NCI-H2196 (cell line): ENCODE results near the gene OCIAD1.
"Not testable (repeated sequence)": the region's sequence is repeated elsewhere in the genome, so short reads cannot be mapped to it uniquely, and the experiment has no call there.

Experiments
- DNase-seq: peaks from one replicate; lab custom pipeline; 2025; ENCODE audit not compliant: unreplicated experiment; lab: John Stamatoyannopoulos, UW

Gene OCIAD1

DNA sequence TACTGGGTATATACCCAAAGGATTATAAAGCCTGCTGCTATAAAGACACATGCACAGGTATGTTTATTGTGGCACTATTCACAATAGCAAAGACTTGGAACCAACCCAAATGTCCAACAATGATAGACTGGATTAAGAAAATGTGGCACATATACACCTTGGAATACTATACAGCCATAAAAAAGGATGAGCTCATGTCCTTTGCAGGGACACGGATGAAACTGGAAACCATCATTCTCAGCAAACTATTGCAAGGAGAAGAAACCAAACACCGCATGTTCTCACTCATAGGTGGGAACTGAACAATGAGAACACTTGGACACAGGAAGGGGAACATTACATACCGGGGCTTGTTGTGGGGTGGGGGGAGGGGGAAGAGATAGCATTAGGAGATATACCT is 58.9 kb downstream of the OCIAD1 start:
- not testable (repeated sequence) for DNase-seq

GRCh38 chr4:48891028-48891619 is 60.2 kb downstream of the OCIAD1 start:
- DNase-seq = no peak

DNA sequence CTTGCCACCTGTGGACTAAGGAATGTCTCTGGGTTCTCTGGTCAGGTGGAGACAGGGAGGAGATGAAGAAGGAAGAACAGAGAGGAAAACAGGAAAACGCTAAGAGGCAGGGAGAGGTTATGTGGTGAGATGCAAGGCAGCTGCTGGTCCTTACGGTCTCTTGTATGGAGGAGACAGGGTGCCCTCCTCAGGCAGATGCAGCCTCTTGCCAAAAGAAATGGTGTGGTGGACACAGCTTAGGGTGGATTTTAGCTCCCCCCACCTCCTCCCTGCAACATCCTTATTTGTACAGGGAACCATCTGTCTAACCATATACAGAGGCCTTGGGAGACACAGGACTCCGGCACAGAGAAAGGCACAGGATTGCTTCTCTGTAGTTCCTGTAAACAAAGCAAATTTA is 66.0 kb downstream of the OCIAD1 start:
- DNase-seq = no peak

DNA sequence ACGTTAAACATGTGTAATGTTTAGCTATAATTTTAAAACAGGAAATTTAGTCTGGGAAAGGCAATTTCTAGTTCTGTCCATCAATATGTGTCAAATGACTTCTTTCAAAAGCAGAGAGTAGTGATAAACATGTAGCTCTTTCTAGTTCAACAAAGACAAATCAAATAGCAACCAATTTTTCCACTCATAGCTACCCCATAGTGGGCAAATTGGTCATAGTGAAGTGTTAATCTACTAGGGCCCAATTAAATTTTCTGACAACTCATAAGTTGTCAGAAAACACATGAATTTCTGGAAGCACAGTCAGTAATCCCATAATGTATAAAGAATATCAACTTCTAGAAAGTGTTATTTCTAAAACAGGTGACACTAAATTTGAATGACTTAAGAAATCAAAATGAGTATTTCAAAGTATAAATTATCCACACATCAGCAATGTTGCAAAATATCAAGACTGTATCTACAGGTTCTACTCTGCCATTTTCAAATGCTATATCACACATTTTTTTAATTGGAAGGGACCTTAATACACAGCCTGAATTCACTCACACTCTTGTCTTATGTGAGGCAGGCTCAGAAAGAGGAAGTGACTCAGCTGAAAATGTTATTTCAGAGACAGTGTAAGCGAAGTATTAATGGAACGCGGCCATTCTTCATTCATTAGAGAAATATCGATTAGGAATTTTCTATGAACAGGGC is 68.0 kb downstream of the OCIAD1 start:
- DNase-seq = no peak

DNA sequence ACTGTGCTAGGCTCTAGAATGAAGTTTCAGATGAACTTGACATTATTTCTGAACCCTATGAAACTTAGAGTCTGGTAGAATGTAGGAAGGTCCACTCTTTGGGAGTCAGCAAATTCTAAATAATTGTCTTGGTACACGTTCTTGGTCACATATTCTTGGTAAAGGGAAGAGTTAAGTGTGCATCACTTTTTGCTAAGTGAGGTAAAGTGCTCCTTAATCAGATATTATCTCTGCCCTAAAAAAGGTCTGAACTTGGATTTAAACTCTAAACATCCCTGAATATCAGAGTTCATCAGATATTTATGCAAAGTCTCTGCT is 68.5 kb downstream of the OCIAD1 start:
- DNase-seq = no peak

DNA sequence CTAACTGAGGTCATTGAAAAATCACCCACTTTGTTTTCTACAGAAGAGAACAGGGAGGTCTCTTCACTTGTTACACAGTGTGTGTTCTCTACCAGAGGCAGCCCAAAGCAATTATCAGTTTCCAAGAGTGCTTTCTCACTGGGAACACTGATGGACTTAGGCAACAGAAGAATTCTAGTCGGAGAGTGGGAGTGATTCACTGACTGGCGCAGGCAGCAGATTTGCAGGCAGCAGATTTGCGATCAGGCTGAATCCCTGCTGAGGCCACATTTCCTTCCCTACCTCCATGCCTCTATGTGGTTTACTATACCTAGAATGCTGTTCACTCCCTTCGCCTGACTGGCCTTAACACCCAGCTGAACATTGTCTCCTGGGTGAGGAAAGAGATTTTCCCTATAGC is 69.1 kb downstream of the OCIAD1 start:
- no peak for DNase-seq

DNA sequence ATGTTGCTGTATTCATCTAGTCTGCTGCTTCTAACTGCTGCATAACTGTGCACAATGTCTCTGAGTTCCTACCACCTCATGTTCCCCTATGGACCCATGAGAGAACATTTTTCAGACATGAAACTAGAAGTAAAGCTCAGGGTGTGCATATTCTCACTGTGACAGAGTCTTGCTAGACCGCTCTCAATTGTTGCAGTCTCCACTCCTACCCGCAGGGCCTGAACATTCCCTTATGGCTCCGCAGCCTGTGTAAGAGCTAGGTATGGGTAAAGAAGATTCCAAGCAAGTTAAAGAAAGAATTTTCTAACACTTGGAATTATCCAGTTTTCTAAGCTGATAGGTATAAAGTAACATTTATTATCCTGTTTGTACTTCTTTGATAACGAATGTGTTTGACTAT is 70.3 kb downstream of the OCIAD1 start:
- no peak for DNase-seq

GRCh38 chr4:48902266-48902665 is 71.4 kb downstream of the OCIAD1 start:
- no peak for DNase-seq

DNA sequence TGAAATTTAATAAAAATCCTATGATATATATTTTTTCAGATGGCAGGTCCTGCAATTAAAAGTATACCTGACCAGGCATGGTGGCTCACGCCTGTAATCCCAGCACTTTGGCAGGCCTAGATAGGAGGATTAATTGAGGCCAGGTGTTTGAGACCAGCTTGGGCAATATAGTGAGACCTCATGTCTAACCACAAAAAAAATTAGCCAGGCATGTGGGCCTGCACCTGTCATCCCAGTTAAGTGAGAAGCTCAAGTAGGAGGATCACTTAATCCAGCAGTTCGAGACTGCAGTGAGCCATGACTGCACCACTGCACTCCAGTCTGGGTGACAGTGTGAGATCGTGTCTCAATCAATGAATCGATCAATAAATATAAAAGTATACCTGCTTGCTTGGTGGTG is 73.2 kb downstream of the OCIAD1 start:
- no peak for DNase-seq

GRCh38 chr4:48904541-48905142 is 73.8 kb downstream of the OCIAD1 start:
- no peak for DNase-seq

GRCh38 chr4:48905363-48906015 is 74.6 kb downstream of the OCIAD1 start:
- peak; percentile 9 for DNase-seq

DNA sequence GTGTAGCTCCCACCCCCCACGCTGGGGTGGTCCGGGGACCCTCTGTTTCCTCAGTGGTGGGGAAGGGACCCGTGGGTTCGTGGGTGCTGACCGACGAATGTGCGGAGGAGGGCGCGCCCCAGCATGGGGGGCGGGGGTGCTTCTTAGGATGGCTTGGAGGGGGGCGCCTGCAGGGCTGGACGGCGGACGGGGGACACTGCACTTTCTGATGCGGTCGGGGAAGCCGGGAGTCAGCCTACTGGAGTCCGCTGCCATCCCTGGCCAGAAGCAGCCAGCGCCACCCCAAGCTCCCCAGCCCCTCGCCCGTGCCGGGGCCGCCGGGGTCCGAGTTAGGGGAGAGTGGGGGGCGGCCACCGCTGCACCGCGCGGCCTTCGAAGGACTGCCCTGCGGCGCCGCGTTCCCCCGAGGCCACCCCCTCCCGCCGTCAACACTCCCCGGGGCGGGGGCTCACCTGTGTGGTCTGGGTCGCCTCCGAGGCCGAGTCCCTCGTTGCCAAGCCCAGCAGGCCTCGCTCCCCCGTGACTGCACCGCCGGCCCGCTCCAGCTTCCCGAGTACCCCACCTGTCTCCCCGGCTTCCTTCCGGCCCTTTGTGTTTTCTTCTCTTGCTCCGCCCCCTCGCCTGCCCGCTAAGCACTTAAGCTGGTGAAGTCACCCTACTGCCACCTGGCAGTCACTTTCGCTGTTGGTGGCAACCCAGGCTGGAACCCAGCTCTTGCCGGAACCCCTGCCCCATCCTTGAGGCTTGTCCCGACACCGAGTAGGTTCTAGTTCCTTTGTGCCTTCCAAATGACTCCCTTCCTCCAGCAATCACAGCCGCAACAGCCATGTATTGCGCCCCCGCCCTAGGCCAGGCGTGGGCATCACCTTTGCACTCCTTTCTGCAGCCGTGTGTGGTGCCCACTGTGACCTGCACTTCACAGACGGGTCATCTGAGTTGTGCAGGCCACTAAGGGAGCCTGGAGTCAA is 75.6 kb downstream of the OCIAD1 start, which contains the start of gene OCIAD2:
TSS of gene OCIAD2 (minus strand) at position 569 of the 968 bp plus-strand sequence. CDS start 2,225 bp downstream, outside the sequence.
- DNase-seq = peak; percentile 89

DNA sequence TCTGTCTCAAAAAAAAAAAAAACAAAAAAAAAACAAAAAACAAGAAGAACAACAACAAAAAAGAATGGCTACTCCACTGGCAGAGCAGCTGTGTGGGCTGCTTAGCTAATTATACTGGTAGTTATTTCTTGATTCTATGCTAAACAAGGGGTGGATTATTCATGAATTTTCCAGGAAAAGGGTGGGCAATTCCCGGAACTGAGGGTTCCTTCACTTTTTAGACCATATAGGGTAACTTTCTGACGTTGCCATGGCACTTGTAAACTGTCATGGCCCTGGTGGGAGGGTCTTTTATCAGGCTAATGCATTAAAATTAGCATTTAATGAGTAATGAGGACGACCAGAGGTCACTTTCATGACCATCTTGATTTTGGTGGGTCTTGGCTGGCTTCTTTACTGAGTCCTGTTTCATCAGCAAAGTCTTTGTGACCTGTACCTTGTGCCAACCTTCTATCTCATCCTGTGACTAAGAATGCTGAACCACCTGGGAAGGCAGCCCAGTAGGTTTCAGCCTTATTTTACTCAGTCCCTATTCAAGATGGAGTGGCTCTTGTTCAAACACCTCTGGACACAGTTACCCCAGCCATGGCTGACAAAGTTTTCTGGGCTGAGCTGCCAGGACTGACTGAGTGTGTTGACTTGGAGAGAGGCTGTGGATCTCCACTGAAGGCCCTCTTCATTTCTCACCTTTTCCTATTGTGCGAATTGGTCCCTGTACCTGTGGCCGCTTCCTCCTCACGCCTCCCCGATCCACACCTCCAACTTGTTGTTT is 77.0 kb downstream of the OCIAD1 start:
- DNase-seq = no peak

DNA sequence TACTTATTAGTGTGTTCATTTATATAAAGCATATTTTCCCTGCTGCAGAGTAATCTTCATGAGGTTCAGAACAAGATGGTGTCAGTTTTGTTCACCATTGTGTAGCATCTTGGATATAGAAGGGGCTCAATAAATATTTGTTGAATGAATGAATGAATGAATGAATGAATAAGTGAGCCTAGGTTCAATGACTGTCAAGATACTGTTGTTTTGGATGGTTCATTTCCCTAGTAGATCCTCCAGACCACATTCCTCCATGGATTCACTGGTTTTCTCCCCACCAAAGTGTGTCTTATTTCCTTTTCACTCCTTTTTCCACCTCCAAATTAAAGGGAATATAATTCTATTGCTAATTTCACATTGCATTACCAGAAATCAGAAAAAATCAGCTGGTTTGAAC is 77.8 kb downstream of the OCIAD1 start:
- DNase-seq = no peak

DNA sequence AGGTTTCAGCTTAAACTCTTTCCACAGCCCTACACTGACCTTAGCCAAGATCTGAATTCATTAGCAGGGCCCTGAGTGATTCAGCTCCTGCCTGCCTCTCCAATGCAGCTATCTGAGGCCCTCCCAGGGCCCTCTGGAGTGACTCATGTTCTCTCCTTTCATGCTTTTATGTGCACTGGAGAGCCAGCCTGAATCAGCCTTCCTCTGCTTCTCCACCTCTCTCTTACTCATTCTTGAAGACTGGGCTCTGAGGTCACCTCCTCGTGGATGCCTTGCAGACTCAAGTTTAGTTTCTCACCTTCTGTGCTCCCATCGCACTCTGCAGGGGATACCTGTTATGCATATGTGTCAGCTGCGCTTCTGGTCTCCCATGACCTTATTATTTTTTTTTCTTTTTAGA is 78.8 kb downstream of the OCIAD1 start:
- peak; percentile 24 for DNase-seq

GRCh38 chr4:48910511-48910910 is 79.6 kb downstream of the OCIAD1 start:
- no peak for DNase-seq
